GF-D8 (cell line): ENCODE measurements around the gene MTARC2.
"Not testable (repeated sequence)": the region's sequence is repeated elsewhere in the genome, so short reads cannot be mapped to it uniquely, and the experiment has no call there.

ENCODE experiments used
- DNase-seq: peaks from one replicate; lab custom pipeline; 2025; lab: John Stamatoyannopoulos, UW

MTARC2 gene

DNA sequence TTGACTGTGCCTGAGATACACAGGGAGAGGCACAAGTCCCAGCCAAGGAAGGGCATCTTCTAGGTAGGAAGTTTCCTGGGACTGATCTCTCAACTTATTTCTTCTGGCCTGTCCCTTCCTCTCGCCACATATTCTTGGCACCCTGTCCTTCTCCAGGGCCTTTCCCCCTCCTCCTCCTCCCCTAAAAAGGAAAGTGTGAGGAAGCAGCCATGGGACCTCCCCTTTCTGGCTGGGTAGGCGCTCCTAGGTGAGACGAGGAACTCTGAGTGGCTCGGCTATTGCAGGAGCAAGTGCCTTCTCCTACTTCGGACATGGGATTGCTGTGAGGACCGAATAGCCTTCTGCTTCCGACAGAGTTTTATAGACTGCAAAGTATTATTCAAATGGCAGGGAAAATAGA lies 15.5 kb upstream of the MTARC2 start:
- DNase-seq: no peak

DNA sequence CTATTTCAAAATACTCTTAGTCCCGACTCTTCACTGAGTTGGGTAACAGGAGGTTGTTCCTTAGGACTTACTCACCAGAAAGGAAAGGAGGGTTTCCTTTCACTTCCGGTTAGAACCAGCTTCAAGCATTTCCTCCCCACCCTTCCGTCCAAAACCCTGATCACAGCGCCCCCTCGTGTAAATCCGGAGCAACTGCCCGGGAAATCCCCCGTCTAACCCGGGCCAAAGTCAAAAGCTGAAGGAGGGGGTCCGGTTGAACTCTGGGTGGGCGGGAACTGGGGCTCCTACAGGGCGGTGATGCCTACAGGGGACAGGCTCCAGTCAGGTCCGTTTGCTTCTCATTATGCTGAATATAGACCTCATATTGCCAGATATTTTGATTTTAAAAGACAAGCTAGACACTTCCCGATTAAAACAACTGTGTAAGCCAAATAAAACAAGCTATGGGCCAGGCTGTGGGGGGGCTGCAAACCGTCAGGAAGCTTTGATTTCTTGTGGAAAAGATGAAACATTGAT lies 15.0 kb upstream of the MTARC2 start:
- peak; percentile 53 for DNase-seq

DNA sequence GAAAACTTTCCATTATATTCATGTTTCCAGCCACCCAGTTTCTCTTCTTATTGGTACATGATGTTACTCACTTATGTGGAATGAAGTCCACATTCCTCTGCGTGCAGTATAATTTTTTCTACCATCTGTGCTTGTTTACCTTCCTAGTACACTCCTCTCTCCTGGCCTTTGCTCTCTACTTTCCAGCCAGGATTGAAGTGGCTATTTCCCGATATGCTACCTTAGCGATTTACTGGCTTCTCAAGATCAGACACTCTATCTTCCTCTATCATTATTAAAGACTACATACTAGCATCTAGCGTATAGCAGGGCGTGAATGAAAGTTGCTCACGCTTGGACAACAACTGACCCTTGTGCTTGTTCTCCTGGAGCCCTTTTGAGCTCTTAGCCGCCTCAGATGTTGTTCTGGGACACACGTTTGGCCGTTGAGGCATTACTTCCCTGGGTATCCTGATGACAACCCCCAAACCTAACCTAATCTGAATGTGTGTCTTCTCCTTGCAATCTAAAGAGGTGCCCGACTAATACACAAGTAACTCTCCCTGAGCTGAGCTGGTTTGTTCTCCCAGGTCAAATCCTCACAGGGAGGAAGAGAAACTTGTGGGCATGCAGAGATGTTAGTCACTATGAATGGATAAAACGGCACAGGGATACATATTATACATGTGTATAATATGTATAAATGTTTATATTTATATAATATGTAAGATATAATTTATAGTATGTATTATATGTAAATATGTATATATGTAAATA lies 13.4 kb upstream of the MTARC2 start:
- no peak for DNase-seq

- DNase-seq: not testable (repeated sequence)
These were observed 11.8 kb upstream of the MTARC2 start for GRCh38 chr1:220736283-220736682.

DNA sequence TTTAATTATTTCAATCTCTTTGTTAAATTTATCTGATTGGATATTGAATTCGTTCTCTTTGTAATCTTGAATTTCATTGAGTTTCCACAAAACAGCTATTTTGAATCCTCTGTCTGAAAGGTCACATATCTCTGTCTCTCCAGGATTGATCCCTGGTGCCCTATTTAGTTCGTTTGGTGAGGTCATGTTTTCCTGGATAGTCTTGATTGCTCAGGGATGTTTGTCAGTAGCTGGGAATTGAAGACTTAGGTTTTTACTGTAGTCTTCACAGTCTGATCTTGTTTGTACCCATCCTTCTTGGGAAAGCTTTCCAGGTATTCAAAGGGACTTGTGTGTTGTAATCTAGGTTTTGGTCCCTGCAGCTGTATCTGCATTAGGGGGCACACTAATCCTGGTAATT lies 6.8 kb upstream of the MTARC2 start:
- no peak for DNase-seq

GRCh38 chr1:220741825-220742224 lies 6.3 kb upstream of the MTARC2 start:
- DNase-seq: no peak

GRCh38 chr1:220742520-220742919 lies 5.6 kb upstream of the MTARC2 start:
- DNase-seq: no peak

- no peak for DNase-seq
These were observed 1.3 kb upstream of the MTARC2 start for GRCh38 chr1:220746851-220747250.

- no peak for DNase-seq
These were observed 559 bp upstream of the MTARC2 start for GRCh38 chr1:220747437-220748088.

GRCh38 chr1:220748936-220749335 lies 814 bp downstream of the MTARC2 start:
- DNase-seq: no peak

GRCh38 chr1:220750131-220750515 lies 2.0 kb downstream of the MTARC2 start:
- DNase-seq: no peak

DNA sequence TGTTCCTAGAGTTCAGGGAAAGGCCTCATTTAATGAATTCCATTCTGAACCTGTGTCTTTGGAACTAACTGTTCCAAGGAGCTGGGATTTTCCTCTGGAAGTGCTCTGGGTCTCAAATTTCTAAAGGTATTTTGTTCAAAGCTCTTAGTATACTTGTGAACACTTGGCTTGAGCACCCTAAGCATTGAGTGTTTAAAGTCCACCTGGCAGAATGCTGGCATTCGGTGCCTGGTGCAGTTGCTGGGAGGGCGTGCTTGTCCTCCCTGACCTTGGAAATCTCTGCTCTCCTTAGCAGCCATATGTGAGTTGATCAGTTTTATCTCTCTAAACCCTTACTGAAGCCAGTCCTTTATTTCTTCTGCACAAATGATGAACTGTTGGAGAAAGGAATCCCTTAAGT lies 3.0 kb downstream of the MTARC2 start:
- no peak for DNase-seq

DNA sequence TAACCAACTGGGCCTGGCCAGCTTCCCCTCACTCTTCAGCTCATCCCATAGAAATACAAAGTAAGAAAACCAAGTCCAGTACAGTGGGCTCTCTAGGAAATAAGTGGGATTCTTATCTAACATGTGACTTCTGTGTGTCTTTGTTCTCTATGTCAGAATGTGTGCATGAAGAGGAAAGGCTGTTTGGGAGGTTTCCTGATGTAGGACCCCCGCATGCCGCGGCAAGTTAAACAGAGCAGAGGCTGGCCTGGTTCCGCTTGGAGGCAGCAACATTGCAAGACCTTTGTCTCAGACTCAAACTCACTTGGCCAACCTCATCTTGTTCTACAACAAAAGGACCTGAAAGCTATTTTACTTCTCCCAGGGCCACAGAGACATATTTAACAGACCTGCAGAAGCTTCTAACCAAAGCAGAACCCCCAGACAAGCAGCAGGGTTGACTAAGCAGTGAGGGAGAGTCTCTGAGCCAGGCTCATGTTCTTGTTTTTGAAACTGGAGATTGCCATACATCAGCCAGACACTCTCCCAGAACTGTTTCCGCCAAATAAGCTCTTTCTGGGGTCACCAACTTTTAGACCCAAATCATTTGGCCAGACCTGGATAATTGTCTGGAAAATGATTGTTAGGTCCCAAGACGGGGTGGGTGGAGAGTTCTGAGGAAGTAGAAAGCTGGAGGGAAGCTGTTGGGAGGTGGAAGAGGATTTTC lies 6.2 kb downstream of the MTARC2 start:
- no peak for DNase-seq

GRCh38 chr1:220754918-220755295 lies 6.8 kb downstream of the MTARC2 start:
- no peak for DNase-seq

GRCh38 chr1:220755309-220755708 lies 7.2 kb downstream of the MTARC2 start:
- DNase-seq: no peak

DNA sequence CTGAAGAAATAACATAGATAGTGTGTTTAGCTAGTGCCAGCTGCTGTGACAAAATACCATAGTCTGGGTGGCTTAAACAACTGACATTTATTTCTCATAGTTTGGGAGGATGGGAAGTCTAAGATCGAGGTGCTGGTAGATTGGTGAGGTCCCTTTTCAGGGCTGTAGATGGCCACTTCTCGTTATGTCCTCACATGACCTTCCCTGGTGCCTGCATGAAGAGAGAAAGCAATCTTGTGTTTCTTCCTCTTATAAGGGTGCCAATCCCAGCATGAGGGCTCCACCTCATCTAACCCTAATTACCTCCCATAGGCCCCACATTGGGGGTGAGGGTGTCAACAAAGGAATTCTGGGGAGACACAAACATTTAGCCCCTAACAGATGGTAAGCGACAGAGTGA lies 9.3 kb downstream of the MTARC2 start:
- no peak for DNase-seq

DNA sequence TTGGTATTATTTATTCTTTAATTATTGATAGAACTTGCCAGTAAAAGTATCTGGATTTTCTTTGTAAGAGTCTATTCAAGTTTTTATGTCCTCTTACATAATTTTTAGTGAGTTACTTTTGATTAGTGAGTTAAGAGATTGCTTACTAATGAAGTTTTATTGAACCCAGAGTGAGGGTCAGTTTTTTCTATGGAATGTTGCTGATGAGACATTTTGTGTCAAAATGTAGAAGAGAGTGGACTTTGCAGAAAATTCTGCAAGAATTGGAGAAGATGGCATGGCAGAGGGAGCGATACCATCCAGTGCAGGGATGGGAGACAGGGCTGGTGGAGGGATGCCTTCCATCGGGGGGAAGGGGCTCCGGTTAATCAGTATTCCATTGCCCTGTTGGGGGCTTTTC lies 11.0 kb downstream of the MTARC2 start:
- no peak for DNase-seq

DNA sequence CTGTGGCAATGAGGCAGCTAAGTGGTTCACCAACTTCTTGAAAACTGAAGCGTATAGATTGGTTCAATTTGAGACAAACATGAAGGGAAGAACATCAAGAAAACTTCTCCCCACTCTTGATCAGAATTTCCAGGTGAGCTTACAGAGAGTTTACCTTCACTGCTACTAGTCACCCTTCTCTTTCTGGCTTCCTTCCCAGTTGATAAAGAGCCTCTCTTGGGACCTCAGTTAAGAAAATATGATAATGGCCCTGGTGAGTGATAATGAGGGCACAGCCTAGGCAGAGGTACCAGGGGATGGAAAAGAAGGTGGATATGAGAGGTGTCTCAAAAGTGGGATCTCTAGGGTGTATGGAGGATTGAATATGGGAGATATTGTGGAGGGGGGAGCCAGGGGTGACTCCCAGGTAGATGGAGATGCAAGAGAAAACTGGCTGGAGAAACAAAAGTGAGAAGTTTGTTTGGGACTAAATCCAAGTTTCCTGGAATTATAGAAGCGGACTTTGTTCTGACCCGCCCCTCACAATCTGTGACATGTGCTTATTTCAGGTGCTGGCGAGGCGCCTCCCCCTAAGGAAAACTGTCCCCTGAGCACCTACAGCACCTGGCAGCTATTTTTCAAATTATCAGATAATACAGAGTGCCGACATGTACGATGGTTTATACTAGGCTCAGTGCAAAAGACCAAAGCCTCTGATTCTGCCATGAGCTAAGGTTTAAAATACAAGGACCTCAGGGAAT lies 13.7 kb downstream of the MTARC2 start:
- no peak for DNase-seq

GRCh38 chr1:220764757-220765156 lies 16.6 kb downstream of the MTARC2 start:
- no peak for DNase-seq

GRCh38 chr1:220767312-220768125 lies 19.4 kb downstream of the MTARC2 start:
- no peak for DNase-seq

- DNase-seq: peak; percentile 27
These were observed 20.0 kb downstream of the MTARC2 start for GRCh38 chr1:220768126-220768601.
